Measurements from ENCODE around the gene GOLGA6C.
"Not testable (repeated sequence)": the region's sequence is repeated elsewhere in the genome, so short reads cannot be mapped to it uniquely, and the experiment has no call there.

Gene GOLGA6C

GRCh38 chr15:75248991-75249390, 9.1 kb upstream of the GOLGA6C start:
- not testable (repeated sequence) for H3K9me3 Mint-ChIP-seq; ATAC-seq (replicated peaks; ENCODE audit: extremely low read depth, poor library complexity, severe bottlenecking); H3K4me1 Mint-ChIP-seq; H3K4me3 Mint-ChIP-seq; H3K36me3 Mint-ChIP-seq (ENCODE audit: insufficient read depth); H3K27ac Mint-ChIP-seq (ENCODE audit: low read depth); DNase-seq (ENCODE audit: low spot score in 2 of 2)
- peaks cover 66% of the 10 kb centered on the region for H3K27me3 Mint-ChIP-seq

- Mint-ChIP-seq H3K4me3 (no peak overlapping the region), H3K4me1 (no peaks in the 10 kb centered on the region), H3K27ac (ENCODE audit: low read depth) (no peak overlapping the region), H3K9me3 (no peaks in the 10 kb centered on the region), H3K27me3 (peaks cover 66% of the 10 kb centered on the region), H3K36me3 (ENCODE audit: insufficient read depth) (no peaks in the 10 kb centered on the region)
- ATAC-seq (replicated peaks; ENCODE audit: extremely low read depth, poor library complexity, severe bottlenecking) (no peak), DNase-seq (ENCODE audit: low spot score in 2 of 2) (no peak)
Measured at GRCh38 chr15:75249726-75250125, 8.4 kb upstream of the GOLGA6C start.

- H3K27ac Mint-ChIP-seq (ENCODE audit: low read depth); H3K36me3 Mint-ChIP-seq (ENCODE audit: insufficient read depth); DNase-seq (ENCODE audit: low spot score in 2 of 2); H3K9me3 Mint-ChIP-seq; H3K4me3 Mint-ChIP-seq; ATAC-seq (replicated peaks; ENCODE audit: extremely low read depth, poor library complexity, severe bottlenecking); H3K4me1 Mint-ChIP-seq: not testable (repeated sequence)
- peaks cover 52% of the 10 kb centered on the region for H3K27me3 Mint-ChIP-seq
Measured at GRCh38 chr15:75251343-75251742, 6.8 kb upstream of the GOLGA6C start.

- ATAC-seq (replicated peaks; ENCODE audit: extremely low read depth, poor library complexity, severe bottlenecking); H3K27ac Mint-ChIP-seq (ENCODE audit: low read depth); H3K4me3 Mint-ChIP-seq: not testable (repeated sequence)
Measured at GRCh38 chr15:75252285-75252684, 5.8 kb upstream of the GOLGA6C start.

GRCh38 chr15:75258620-75259343, 648 bp downstream of the GOLGA6C start:
- H3K4me3 Mint-ChIP-seq; ATAC-seq (replicated peaks; ENCODE audit: extremely low read depth, poor library complexity, severe bottlenecking); H3K27me3 Mint-ChIP-seq; H3K36me3 Mint-ChIP-seq (ENCODE audit: insufficient read depth); DNase-seq (ENCODE audit: low spot score in 2 of 2); H3K4me1 Mint-ChIP-seq; H3K9me3 Mint-ChIP-seq; H3K27ac Mint-ChIP-seq (ENCODE audit: low read depth): not testable (repeated sequence)

More at GRCh38 chr15:75252285-75252684, 5.8 kb upstream of the GOLGA6C start:
- H3K4me1 Mint-ChIP-seq; DNase-seq (ENCODE audit: low spot score in 2 of 2); H3K9me3 Mint-ChIP-seq; H3K36me3 Mint-ChIP-seq (ENCODE audit: insufficient read depth): not testable (repeated sequence)
- H3K27me3 Mint-ChIP-seq = peaks cover 51% of the 10 kb centered on the region

- not testable (repeated sequence) for H3K27me3 Mint-ChIP-seq; H3K36me3 Mint-ChIP-seq (ENCODE audit: insufficient read depth); H3K4me3 Mint-ChIP-seq; H3K27ac Mint-ChIP-seq (ENCODE audit: low read depth); H3K9me3 Mint-ChIP-seq; H3K4me1 Mint-ChIP-seq; ATAC-seq (replicated peaks; ENCODE audit: extremely low read depth, poor library complexity, severe bottlenecking); DNase-seq (ENCODE audit: low spot score in 2 of 2)
Measured at GRCh38 chr15:75259873-75260272, 1.7 kb downstream of the GOLGA6C start.

GRCh38 chr15:75273751-75274359, 15.7 kb downstream of the GOLGA6C start:
- H3K4me3 Mint-ChIP-seq; H3K27me3 Mint-ChIP-seq; DNase-seq (ENCODE audit: low spot score in 2 of 2); H3K27ac Mint-ChIP-seq (ENCODE audit: low read depth); ATAC-seq (replicated peaks; ENCODE audit: extremely low read depth, poor library complexity, severe bottlenecking); H3K4me1 Mint-ChIP-seq; H3K9me3 Mint-ChIP-seq; H3K36me3 Mint-ChIP-seq (ENCODE audit: insufficient read depth): not testable (repeated sequence)

GRCh38 chr15:75274509-75275107, 16.5 kb downstream of the GOLGA6C start:
- not testable (repeated sequence) for H3K9me3 Mint-ChIP-seq; H3K4me1 Mint-ChIP-seq; H3K4me3 Mint-ChIP-seq; H3K27me3 Mint-ChIP-seq; H3K27ac Mint-ChIP-seq (ENCODE audit: low read depth); H3K36me3 Mint-ChIP-seq (ENCODE audit: insufficient read depth)
- peak; percentile 41 to 51 for DNase-seq (ENCODE audit: low spot score in 2 of 2)
- peak; percentile 72 for ATAC-seq (replicated peaks; ENCODE audit: extremely low read depth, poor library complexity, severe bottlenecking)

- not testable (repeated sequence) for H3K27ac Mint-ChIP-seq (ENCODE audit: low read depth); H3K9me3 Mint-ChIP-seq; H3K4me3 Mint-ChIP-seq; H3K36me3 Mint-ChIP-seq (ENCODE audit: insufficient read depth); H3K4me1 Mint-ChIP-seq; ATAC-seq (replicated peaks; ENCODE audit: extremely low read depth, poor library complexity, severe bottlenecking); H3K27me3 Mint-ChIP-seq
- DNase-seq (ENCODE audit: low spot score in 2 of 2) = peak in 1 of 2 donors; percentile 11
Measured at GRCh38 chr15:75275617-75276016, 17.5 kb downstream of the GOLGA6C start.

- H3K9me3 Mint-ChIP-seq; H3K27me3 Mint-ChIP-seq; H3K36me3 Mint-ChIP-seq (ENCODE audit: insufficient read depth); ATAC-seq (replicated peaks; ENCODE audit: extremely low read depth, poor library complexity, severe bottlenecking); H3K4me3 Mint-ChIP-seq; H3K4me1 Mint-ChIP-seq; DNase-seq (ENCODE audit: low spot score in 2 of 2); H3K27ac Mint-ChIP-seq (ENCODE audit: low read depth): not testable (repeated sequence)
Measured at GRCh38 chr15:75278497-75278896, 20.4 kb downstream of the GOLGA6C start.

GRCh38 chr15:75282572-75282971, 24.4 kb downstream of the GOLGA6C start, which contains the start of gene GOLGA6D:
Gene GOLGA6D (plus strand): TSS chr15:75282835. CDS start chr15:75282876, 41 bp downstream.
- not testable (repeated sequence) for H3K27me3 Mint-ChIP-seq; H3K27ac Mint-ChIP-seq (ENCODE audit: low read depth); DNase-seq (ENCODE audit: low spot score in 2 of 2); H3K9me3 Mint-ChIP-seq; ATAC-seq (replicated peaks; ENCODE audit: extremely low read depth, poor library complexity, severe bottlenecking); H3K36me3 Mint-ChIP-seq (ENCODE audit: insufficient read depth); H3K4me3 Mint-ChIP-seq; H3K4me1 Mint-ChIP-seq

GRCh38 chr15:75284152-75284551, 26.0 kb downstream of the GOLGA6C start:
- H3K4me3 Mint-ChIP-seq; H3K4me1 Mint-ChIP-seq; H3K9me3 Mint-ChIP-seq; DNase-seq (ENCODE audit: low spot score in 2 of 2); H3K27ac Mint-ChIP-seq (ENCODE audit: low read depth); ATAC-seq (replicated peaks; ENCODE audit: extremely low read depth, poor library complexity, severe bottlenecking); H3K27me3 Mint-ChIP-seq; H3K36me3 Mint-ChIP-seq (ENCODE audit: insufficient read depth): not testable (repeated sequence)

GRCh38 chr15:75293660-75294059, 35.5 kb downstream of the GOLGA6C start:
- not testable (repeated sequence) for H3K27ac Mint-ChIP-seq (ENCODE audit: low read depth); H3K27me3 Mint-ChIP-seq; H3K9me3 Mint-ChIP-seq; DNase-seq (ENCODE audit: low spot score in 2 of 2); H3K4me1 Mint-ChIP-seq; H3K36me3 Mint-ChIP-seq (ENCODE audit: insufficient read depth); H3K4me3 Mint-ChIP-seq; ATAC-seq (replicated peaks; ENCODE audit: extremely low read depth, poor library complexity, severe bottlenecking)

Measured in central memory CD8-positive, alpha-beta T cell (primary cell).